H1 (cell line): ENCODE data around the gene COPS9.

ENCODE experiments used
- EZH2 ChIP-seq: fragments of 200-600 bp; sonication (generic); IDR thresholded peaks from 2 replicates; pipeline ENCODE4 v1.7.1; 2012; ENCODE audit warnings: low read depth, mild to moderate bottlenecking, moderate library complexity, low read length, inconsistent platforms; ENCODE audit not compliant: severe bottlenecking
- YY1 ChIP-seq: IDR thresholded peaks from 2 replicates; pipeline ENCODE4 v1.6.1; 2011; ENCODE audit warnings: low read depth, mild to moderate bottlenecking, low read length
- TF ChIP-seq, protein P1 (sequence below), 3 experiments: IDR thresholded peaks; 1 replicate in 2 of 3; 2 replicates in 1 of 3; pipeline versions ENCODE4 v1.5.1 to v1.6.1; 2011; ENCODE audit warnings: low read length in 3 of 3, mild to moderate bottlenecking in 3 of 3, inconsistent platforms in 2 of 3, low read depth in 1 of 3, moderate library complexity in 1 of 3; ENCODE audit not compliant: insufficient read depth in 1 of 3; ENCODE audit errors: control extremely low read depth in 1 of 3

- no peak for TF ChIP-seq EZH2
- no peak for TF ChIP-seq YY1
- TF ChIP-seq, protein P1, sequence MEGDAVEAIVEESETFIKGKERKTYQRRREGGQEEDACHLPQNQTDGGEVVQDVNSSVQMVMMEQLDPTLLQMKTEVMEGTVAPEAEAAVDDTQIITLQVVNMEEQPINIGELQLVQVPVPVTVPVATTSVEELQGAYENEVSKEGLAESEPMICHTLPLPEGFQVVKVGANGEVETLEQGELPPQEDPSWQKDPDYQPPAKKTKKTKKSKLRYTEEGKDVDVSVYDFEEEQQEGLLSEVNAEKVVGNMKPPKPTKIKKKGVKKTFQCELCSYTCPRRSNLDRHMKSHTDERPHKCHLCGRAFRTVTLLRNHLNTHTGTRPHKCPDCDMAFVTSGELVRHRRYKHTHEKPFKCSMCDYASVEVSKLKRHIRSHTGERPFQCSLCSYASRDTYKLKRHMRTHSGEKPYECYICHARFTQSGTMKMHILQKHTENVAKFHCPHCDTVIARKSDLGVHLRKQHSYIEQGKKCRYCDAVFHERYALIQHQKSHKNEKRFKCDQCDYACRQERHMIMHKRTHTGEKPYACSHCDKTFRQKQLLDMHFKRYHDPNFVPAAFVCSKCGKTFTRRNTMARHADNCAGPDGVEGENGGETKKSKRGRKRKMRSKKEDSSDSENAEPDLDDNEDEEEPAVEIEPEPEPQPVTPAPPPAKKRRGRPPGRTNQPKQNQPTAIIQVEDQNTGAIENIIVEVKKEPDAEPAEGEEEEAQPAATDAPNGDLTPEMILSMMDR (IDR thresholded peaks at IDR 0.05; ENCODE audit: control extremely low read depth in 1 of 3, insufficient read depth in 1 of 3, low read depth in 1 of 3, low read length in 3 of 3), result no peak
Measured at GRCh38 chr2:240137596-240138253, 1.6 kb upstream of the COPS9 start.
